ENCODE results near the gene MDH2.

GRCh38 chr7:76074972-76075370 lies 27.1 kb downstream of the MDH2 start:
- TF ChIP-seq CTCF (IDR thresholded peaks at IDR 0.05; ENCODE audit: insufficient read depth, low read length, poor library complexity, severe bottlenecking) (no peak), EZH2phosphoT487 (conservative IDR thresholded peaks at IDR 0.05; ENCODE audit: low read length) (no peak)

All from SU-DHL-6 (cell line).